HG02943 (cell line): Measurements from ENCODE around the gene ITGBL1.

ENCODE experiments used
- ATAC-seq: cut with Tn5 transposase; IDR thresholded peaks from one replicate; pipeline ENCODE4 v1.9.1; 2021; ENCODE audit warnings: mild to moderate bottlenecking, low read depth, moderate library complexity; ENCODE audit not compliant: unreplicated experiment

Gene ITGBL1

GRCh38 chr13:101623470-101624209 lies 171.2 kb downstream of the ITGBL1 start:
- no peak for ATAC-seq

- ATAC-seq: peak; percentile 32
Observed at GRCh38 chr13:101624210-101624922, 171.9 kb downstream of the ITGBL1 start.

- ATAC-seq: no peak
Observed at GRCh38 chr13:101624981-101625380, 172.5 kb downstream of the ITGBL1 start.

- ATAC-seq: peak; percentile 92
Observed at GRCh38 chr13:101626925-101627555, 174.6 kb downstream of the ITGBL1 start.

- ATAC-seq: peak; percentile 42
Observed at GRCh38 chr13:101627556-101627943, 175.1 kb downstream of the ITGBL1 start.

- no peak for ATAC-seq
Observed at GRCh38 chr13:101628900-101629299, 176.4 kb downstream of the ITGBL1 start.

GRCh38 chr13:101631395-101631794 lies 178.9 kb downstream of the ITGBL1 start:
- ATAC-seq: no peak

GRCh38 chr13:101634142-101634541 lies 181.7 kb downstream of the ITGBL1 start:
- no peak for ATAC-seq

- no peak for ATAC-seq
Observed at GRCh38 chr13:101639711-101640110, 187.2 kb downstream of the ITGBL1 start.

- ATAC-seq: no peak
Observed at GRCh38 chr13:101640788-101641400, 188.4 kb downstream of the ITGBL1 start.

- no peak for ATAC-seq
Observed at GRCh38 chr13:101645871-101646270, 193.4 kb downstream of the ITGBL1 start.

- no peak for ATAC-seq
Observed at GRCh38 chr13:101647760-101648159, 195.3 kb downstream of the ITGBL1 start.

GRCh38 chr13:101648766-101649487 lies 196.5 kb downstream of the ITGBL1 start:
- no peak for ATAC-seq

GRCh38 chr13:101649488-101650126 lies 197.1 kb downstream of the ITGBL1 start:
- ATAC-seq: no peak

GRCh38 chr13:101654883-101655282 lies 202.4 kb downstream of the ITGBL1 start:
- ATAC-seq: no peak

- no peak for ATAC-seq
Observed at GRCh38 chr13:101655435-101655834, 203.0 kb downstream of the ITGBL1 start.

GRCh38 chr13:101660711-101661110 lies 208.2 kb downstream of the ITGBL1 start:
- ATAC-seq: no peak

GRCh38 chr13:101661839-101662238 lies 209.4 kb downstream of the ITGBL1 start:
- no peak for ATAC-seq

- ATAC-seq: no peak
Observed at GRCh38 chr13:101673360-101674105, 221.1 kb downstream of the ITGBL1 start.
